Osteoblast (primary cell): ENCODE results near the gene SOX8. TPM values are rescaled to one million over a fixed set of nuclear protein-coding genes. Genes with fewer than 3 reads are reported as not detected.

ENCODE experiments used
- DNase-seq: peaks from one replicate; pipeline ENCODE4 v3.0.0; 2011; ENCODE audit warnings: low spot score, mixed read lengths; ENCODE audit not compliant: insufficient read length; ENCODE audit errors: missing footprints
- H2AFZ ChIP-seq: 2 replicates; pipeline ENCODE4 v1.6.0; 2011; ENCODE audit warnings: mild to moderate bottlenecking, low read length
- H3K27ac ChIP-seq: 2 replicates; pipeline ENCODE4 v1.5.1; 2011; ENCODE audit warnings: mild to moderate bottlenecking, low read depth, low read length, moderate library complexity
- H3K27me3 ChIP-seq: 2 replicates; pipeline ENCODE4 v1.6.0; 2012; ENCODE audit warnings: mild to moderate bottlenecking, control low read depth, inconsistent platforms, low read length, moderate library complexity; ENCODE audit not compliant: insufficient read depth
- H3K36me3 ChIP-seq: 2 replicates; pipeline ENCODE4 v1.5.1; 2011; ENCODE audit warnings: mild to moderate bottlenecking, low read length, control low read depth, moderate library complexity; ENCODE audit not compliant: insufficient read depth
- H3K4me1 ChIP-seq: 2 replicates; pipeline ENCODE4 v1.5.1; 2011; ENCODE audit warnings: mild to moderate bottlenecking, low read length, control low read depth, moderate library complexity; ENCODE audit not compliant: insufficient read depth
- H3K4me2 ChIP-seq: 2 replicates; pipeline ENCODE4 v1.6.0; 2011; ENCODE audit warnings: mild to moderate bottlenecking, low read length; ENCODE audit not compliant: insufficient read depth
- H3K4me3 ChIP-seq: fragments of 200-600 bp; sonication (generic); 3 replicates; pipeline ENCODE4 v1.5.1; 2012; ENCODE audit warnings: mild to moderate bottlenecking, low read length, inconsistent platforms; ENCODE audit not compliant: insufficient read depth
- H3K79me2 ChIP-seq: 2 replicates; pipeline ENCODE4 v1.6.0; 2012; ENCODE audit warnings: mild to moderate bottlenecking, low read length, control low read depth, inconsistent platforms; ENCODE audit not compliant: insufficient read depth
- H3K9me3 ChIP-seq: 2 replicates; pipeline ENCODE4 v1.5.1; 2011; ENCODE audit warnings: low read depth, low read length, control low read depth
- H4K20me1 ChIP-seq: 2 replicates; pipeline ENCODE4 v1.6.0; 2012; ENCODE audit warnings: mild to moderate bottlenecking, low read length, control low read depth; ENCODE audit not compliant: insufficient read depth
- total RNA-seq: library from RNA; depleted of rRNA; stranded (reverse); fragments of >200 nt; gene quantifications from 2 replicates; pipeline ENCODE4 v1.2.3, GENCODE V29; 2012
- TF ChIP-seq, protein P1 (sequence below): IDR thresholded peaks from 2 replicates; pipeline ENCODE4 v1.5.1; 2011; ENCODE audit warnings: mild to moderate bottlenecking, low read depth, low read length, moderate library complexity; ENCODE audit errors: extremely low read depth

Gene SOX8
- total RNA-seq, 1 donor = not detected

- peaks cover under 1% of the 10 kb centered on the region for H4K20me1 ChIP-seq
- H3K27ac ChIP-seq = no peak overlapping the region
- TF ChIP-seq, protein P1, sequence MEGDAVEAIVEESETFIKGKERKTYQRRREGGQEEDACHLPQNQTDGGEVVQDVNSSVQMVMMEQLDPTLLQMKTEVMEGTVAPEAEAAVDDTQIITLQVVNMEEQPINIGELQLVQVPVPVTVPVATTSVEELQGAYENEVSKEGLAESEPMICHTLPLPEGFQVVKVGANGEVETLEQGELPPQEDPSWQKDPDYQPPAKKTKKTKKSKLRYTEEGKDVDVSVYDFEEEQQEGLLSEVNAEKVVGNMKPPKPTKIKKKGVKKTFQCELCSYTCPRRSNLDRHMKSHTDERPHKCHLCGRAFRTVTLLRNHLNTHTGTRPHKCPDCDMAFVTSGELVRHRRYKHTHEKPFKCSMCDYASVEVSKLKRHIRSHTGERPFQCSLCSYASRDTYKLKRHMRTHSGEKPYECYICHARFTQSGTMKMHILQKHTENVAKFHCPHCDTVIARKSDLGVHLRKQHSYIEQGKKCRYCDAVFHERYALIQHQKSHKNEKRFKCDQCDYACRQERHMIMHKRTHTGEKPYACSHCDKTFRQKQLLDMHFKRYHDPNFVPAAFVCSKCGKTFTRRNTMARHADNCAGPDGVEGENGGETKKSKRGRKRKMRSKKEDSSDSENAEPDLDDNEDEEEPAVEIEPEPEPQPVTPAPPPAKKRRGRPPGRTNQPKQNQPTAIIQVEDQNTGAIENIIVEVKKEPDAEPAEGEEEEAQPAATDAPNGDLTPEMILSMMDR = no peak
- DNase-seq = peak; percentile 62
- H2AFZ ChIP-seq = no peak overlapping the region
- H3K4me1 ChIP-seq = peaks cover 20% of the 10 kb centered on the region
- no peak overlapping the region for H3K4me3 ChIP-seq
- peaks cover 28% of the 10 kb centered on the region for H3K79me2 ChIP-seq
- H3K36me3 ChIP-seq = no peaks in the 10 kb centered on the region
- peaks cover 7% of the 10 kb centered on the region for H3K9me3 ChIP-seq
- peaks cover under 1% of the 10 kb centered on the region for H3K27me3 ChIP-seq
- no peak overlapping the region for H3K4me2 ChIP-seq
These were observed 15.5 kb upstream of the SOX8 start for GRCh38 chr16:966035-966434.

- Histone ChIP-seq H3K27ac (no peak overlapping the region), H3K4me1 (peaks cover 20% of the 10 kb centered on the region), H3K4me2 (no peak overlapping the region), H3K79me2 (peaks cover 28% of the 10 kb centered on the region), H3K9me3 (peaks cover 8% of the 10 kb centered on the region), H4K20me1 (peaks cover 5% of the 10 kb centered on the region), H2AFZ (no peak overlapping the region), H3K4me3 (no peak overlapping the region), H3K36me3 (no peaks in the 10 kb centered on the region), H3K27me3 (peaks cover 5% of the 10 kb centered on the region)
- TF ChIP-seq, protein P1 = no peak
- peak; percentile 27 for DNase-seq
These were observed 15.1 kb upstream of the SOX8 start for GRCh38 chr16:966505-966904.

- peaks cover 28% of the 10 kb centered on the region for H3K79me2 ChIP-seq
- TF ChIP-seq, protein P1 = no peak
- DNase-seq = peak; percentile 48
These were observed 14.5 kb upstream of the SOX8 start for GRCh38 chr16:967077-967541.

DNA sequence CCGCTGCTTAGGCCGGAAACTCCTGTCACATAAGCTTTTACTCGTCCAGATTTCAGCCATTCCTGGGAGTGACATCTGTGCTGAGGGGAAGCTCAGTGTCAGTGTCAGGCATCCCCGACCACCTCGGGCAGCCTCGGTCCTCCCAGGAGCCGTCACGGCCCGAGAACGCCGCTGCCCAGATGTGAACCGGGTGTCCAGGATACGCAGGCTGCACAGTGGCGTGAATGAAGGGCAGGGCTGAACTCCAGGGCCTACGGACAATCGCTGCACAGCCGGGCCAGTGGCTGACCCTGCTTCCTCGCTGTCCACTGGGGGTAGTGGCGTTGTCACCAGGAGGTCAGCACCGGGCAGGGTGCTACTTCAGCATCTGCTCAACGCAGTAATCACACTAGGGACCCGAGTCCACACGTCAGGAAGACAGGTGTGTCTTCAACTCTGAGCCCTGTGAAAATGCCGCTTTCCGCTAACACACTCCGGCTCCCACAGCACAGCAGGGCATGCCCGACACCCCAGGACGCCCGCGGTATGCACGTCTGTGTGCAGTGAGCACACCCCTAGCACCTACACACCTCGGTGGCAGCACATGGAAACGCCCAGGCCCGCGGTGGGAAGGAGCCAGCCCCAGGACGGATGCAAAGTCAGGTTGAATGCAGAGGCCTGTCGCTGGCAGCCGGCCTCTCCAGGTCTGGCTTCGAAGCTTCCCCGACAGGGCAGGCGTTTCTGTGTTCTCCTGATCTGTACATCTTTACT is 13.8 kb upstream of the SOX8 start:
- Histone ChIP-seq H3K36me3 (no peaks in the 10 kb centered on the region), H2AFZ (no peak overlapping the region), H3K27ac (no peak overlapping the region), H4K20me1 (peaks cover 6% of the 10 kb centered on the region), H3K4me3 (no peak overlapping the region), H3K27me3 (peaks cover 17% of the 10 kb centered on the region), H3K4me1 (peaks cover 20% of the 10 kb centered on the region), H3K9me3 (peaks cover 10% of the 10 kb centered on the region), H3K4me2 (no peak overlapping the region), H3K79me2 (peaks cover 25% of the 10 kb centered on the region)
- peak; percentile 47 for DNase-seq
- TF ChIP-seq, protein P1 = no peak

More at GRCh38 chr16:967077-967541, 14.5 kb upstream of the SOX8 start:
- H3K27ac ChIP-seq = no peak overlapping the region
- H3K4me3 ChIP-seq = no peak overlapping the region
- H4K20me1 ChIP-seq = peaks cover 6% of the 10 kb centered on the region
- peaks cover 10% of the 10 kb centered on the region for H3K9me3 ChIP-seq
- H3K4me2 ChIP-seq = no peak overlapping the region
- no peaks in the 10 kb centered on the region for H3K36me3 ChIP-seq
- no peak overlapping the region for H2AFZ ChIP-seq
- H3K27me3 ChIP-seq = peaks cover 11% of the 10 kb centered on the region
- H3K4me1 ChIP-seq = peaks cover 20% of the 10 kb centered on the region
